ENCODE data around the gene TMEM171. TPM values are rescaled to one million over a fixed set of nuclear protein-coding genes. Genes with fewer than 3 reads are reported as not detected.

TMEM171 gene
- total and polyA plus RNA-seq, 3 experiments from 2014 or later = 14.1 TPM; not detected in 2

DNA sequence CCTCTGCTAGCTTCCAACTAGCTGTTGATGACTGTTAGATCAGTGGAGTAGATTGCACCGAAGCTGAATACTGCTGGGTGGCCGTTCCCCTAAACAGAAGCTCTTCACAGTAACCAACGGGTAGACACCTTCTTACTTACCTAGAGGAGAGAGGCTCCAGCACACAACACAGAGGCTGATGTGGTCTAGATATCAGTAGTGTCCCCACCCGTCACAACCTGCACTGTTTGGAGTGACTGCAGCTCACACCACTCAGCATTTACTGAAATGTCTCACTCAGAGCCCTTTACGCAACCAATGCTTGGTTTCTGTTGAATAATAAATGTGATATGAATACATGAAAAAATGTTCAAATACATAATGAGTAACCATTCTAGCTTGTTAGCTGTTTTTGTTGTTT lies 57.9 kb downstream of the TMEM171 start:
- peaks cover 12% of the 10 kb centered on the region for H3K27me3 ChIP-seq (ENCODE audit: insufficient read depth, low read length, poor library complexity, severe bottlenecking)
- DNase-seq = no peak
- H3K27ac Mint-ChIP-seq = no peak overlapping the region
- CTCF ChIA-PET = no interaction called here
- H3K4me1 ChIP-seq (ENCODE audit: insufficient read depth, low read length) = no peaks in the 10 kb centered on the region
- POLR2A ChIA-PET = no interaction called here
- no peak overlapping the region for H3K4me3 Mint-ChIP-seq
- H3K36me3 Mint-ChIP-seq = no peaks in the 10 kb centered on the region
- no peaks in the 10 kb centered on the region for H3K9me3 Mint-ChIP-seq
- H3K4me1 Mint-ChIP-seq = no peaks in the 10 kb centered on the region
- H3K27ac ChIP-seq (ENCODE audit: low read depth, low read length) = no peak overlapping the region
- no peaks in the 10 kb centered on the region for H3K9me3 ChIP-seq (ENCODE audit: low read length)
- no peak overlapping the region for H3K4me3 ChIP-seq (ENCODE audit: low read length)
- H3K27me3 Mint-ChIP-seq = peaks cover 31 to 80% of the 10 kb centered on the region in 2 donors
- H3K36me3 ChIP-seq (ENCODE audit: insufficient read depth, low read length) = no peaks in the 10 kb centered on the region

DNA sequence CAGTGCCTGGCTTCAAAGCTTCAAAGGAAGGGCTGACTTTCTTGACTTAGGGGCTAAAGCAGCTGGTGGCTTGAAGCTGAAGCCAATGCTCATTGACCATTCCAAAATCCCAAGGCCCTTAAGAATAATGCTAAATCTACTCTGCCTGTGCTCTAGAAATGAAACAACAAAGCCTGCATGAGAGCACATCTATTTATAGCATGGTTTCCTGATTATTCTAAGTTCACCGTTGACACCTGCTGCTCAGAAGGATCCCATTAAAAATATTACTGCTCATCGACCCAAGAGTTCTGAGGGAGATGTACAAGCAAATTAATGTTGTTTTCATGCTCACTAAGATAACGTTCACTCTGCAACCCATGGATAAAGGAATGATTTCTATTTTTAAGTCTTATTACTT lies 59.4 kb downstream of the TMEM171 start:
- Mint-ChIP-seq H3K27ac (no peak overlapping the region), H3K4me3 (no peak overlapping the region), H3K4me1 (no peaks in the 10 kb centered on the region), H3K36me3 (peaks cover 0 to 4% (median 0%) of the 10 kb centered on the region in 3 donors), H3K9me3 (peaks cover 0 to 4% (median 3%) of the 10 kb centered on the region in 5 donors), H3K27me3 (peaks cover 29 to 79% of the 10 kb centered on the region in 2 donors)
- CTCF ChIA-PET = no interaction called here
- POLR2A ChIA-PET = no interaction called here
- no peak overlapping the region for H3K27ac ChIP-seq (ENCODE audit: low read depth, low read length)
- peaks cover 5% of the 10 kb centered on the region for H3K27me3 ChIP-seq (ENCODE audit: insufficient read depth, low read length, poor library complexity, severe bottlenecking)
- no peaks in the 10 kb centered on the region for H3K9me3 ChIP-seq (ENCODE audit: low read length)
- no peak for DNase-seq
- no peaks in the 10 kb centered on the region for H3K36me3 ChIP-seq (ENCODE audit: insufficient read depth, low read length)
- H3K4me1 ChIP-seq (ENCODE audit: insufficient read depth, low read length) = no peaks in the 10 kb centered on the region
- no peak overlapping the region for H3K4me3 ChIP-seq (ENCODE audit: low read length)

DNA sequence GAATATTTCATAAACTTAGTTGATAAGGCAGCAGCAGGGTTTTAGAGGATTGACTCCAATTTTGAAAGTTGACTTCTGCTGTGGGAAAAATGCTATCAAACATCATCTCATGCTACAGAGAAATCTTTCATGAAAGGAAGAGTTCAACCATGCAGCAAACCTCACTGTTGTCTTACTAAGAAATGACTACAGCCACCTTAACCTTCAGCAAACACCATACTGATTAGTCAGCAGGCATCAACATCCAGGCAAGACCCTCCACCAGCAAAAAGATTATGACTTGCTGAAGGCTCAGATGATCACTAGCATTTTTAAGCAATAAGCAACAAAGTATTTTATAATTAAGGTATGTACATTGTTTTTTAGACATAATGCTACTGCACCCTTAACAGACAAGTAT lies 60.2 kb downstream of the TMEM171 start:
- Mint-ChIP-seq H3K9me3 (peaks cover 0 to 10% (median 4%) of the 10 kb centered on the region in 5 donors), H3K27me3 (peaks cover 29 to 77% of the 10 kb centered on the region in 2 donors), H3K4me3 (no peak overlapping the region), H3K4me1 (no peaks in the 10 kb centered on the region), H3K27ac (no peak overlapping the region), H3K36me3 (peaks cover 0 to 10% (median 0%) of the 10 kb centered on the region in 3 donors)
- no peak overlapping the region for H3K27ac ChIP-seq (ENCODE audit: low read depth, low read length)
- no peak overlapping the region for H3K4me3 ChIP-seq (ENCODE audit: low read length)
- H3K36me3 ChIP-seq (ENCODE audit: insufficient read depth, low read length) = no peaks in the 10 kb centered on the region
- H3K27me3 ChIP-seq (ENCODE audit: insufficient read depth, low read length, poor library complexity, severe bottlenecking) = peaks cover 5% of the 10 kb centered on the region
- ChIA-PET CTCF (no interaction called here), POLR2A (no interaction called here)
- DNase-seq = no peak
- H3K4me1 ChIP-seq (ENCODE audit: insufficient read depth, low read length) = no peaks in the 10 kb centered on the region
- H3K9me3 ChIP-seq (ENCODE audit: low read length) = no peaks in the 10 kb centered on the region

Other genes starting within 250 kb of the TMEM171 start
- 1 to 10 TPM; 3.9 to 4.2 TPM for gene FCHO2, start 164.5 kb upstream of the TMEM171 start, total RNA-seq
- 0.98 TPM for gene FCHO2, start 164.5 kb upstream of the TMEM171 start, polyA plus RNA-seq
- gene TMEM174, start 52.6 kb downstream of the TMEM171 start, total RNA-seq = not detected
- gene TMEM174, start 52.6 kb downstream of the TMEM171 start, polyA plus RNA-seq = not detected

All from CD8-positive, alpha-beta memory T cell (primary cell).